ENCODE measurements around the gene CEBPG.

The CEBPG gene

DNA sequence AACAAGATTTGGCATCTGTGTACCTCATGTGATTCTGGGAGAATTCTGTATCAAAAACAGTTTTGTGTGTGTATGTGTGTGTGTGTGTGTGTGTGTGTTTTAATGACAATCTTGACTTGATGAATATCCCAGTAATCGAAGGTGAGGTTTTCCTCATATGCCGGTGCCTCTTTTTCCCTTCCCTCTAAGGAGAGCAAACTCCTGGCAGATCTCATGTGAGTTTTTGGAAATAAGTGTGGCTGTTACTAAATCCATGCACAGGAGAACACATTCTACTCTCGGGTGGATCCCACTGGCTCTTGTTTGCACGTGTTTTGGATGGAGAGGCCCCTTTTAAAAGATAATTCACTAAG lies 29.0 kb upstream of the CEBPG start:
- H3K27ac ChIP-seq = no peak overlapping the region
- TF ChIP-seq, protein P1, sequence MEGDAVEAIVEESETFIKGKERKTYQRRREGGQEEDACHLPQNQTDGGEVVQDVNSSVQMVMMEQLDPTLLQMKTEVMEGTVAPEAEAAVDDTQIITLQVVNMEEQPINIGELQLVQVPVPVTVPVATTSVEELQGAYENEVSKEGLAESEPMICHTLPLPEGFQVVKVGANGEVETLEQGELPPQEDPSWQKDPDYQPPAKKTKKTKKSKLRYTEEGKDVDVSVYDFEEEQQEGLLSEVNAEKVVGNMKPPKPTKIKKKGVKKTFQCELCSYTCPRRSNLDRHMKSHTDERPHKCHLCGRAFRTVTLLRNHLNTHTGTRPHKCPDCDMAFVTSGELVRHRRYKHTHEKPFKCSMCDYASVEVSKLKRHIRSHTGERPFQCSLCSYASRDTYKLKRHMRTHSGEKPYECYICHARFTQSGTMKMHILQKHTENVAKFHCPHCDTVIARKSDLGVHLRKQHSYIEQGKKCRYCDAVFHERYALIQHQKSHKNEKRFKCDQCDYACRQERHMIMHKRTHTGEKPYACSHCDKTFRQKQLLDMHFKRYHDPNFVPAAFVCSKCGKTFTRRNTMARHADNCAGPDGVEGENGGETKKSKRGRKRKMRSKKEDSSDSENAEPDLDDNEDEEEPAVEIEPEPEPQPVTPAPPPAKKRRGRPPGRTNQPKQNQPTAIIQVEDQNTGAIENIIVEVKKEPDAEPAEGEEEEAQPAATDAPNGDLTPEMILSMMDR (conservative IDR thresholded peaks at IDR 0.05) = no peak
- TF ChIP-seq ZFX (IDR thresholded peaks at IDR 0.05) = no peak

DNA sequence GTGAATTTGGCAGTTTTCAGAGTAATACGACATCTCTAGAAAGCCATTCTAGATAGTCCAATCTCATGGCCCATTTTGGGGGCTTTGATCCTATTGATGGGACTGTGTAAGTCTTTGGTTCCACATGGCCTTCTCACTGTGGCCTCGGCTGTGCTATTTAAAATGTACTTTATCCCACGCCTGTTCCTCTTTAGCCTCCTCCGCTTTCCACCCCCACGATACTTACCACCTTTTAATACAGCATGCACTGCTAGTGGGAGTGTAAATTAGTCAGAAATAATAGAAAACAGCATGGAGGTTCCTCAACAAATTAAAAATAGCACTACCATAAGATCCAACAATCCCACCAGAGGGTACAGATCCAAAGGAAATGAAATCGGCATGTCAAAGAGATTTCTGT lies 28.3 kb upstream of the CEBPG start:
- TF ChIP-seq ZFX (IDR thresholded peaks at IDR 0.05) = no peak
- TF ChIP-seq, protein P1 (conservative IDR thresholded peaks at IDR 0.05) = no peak
- no peak overlapping the region for H3K27ac ChIP-seq

DNA sequence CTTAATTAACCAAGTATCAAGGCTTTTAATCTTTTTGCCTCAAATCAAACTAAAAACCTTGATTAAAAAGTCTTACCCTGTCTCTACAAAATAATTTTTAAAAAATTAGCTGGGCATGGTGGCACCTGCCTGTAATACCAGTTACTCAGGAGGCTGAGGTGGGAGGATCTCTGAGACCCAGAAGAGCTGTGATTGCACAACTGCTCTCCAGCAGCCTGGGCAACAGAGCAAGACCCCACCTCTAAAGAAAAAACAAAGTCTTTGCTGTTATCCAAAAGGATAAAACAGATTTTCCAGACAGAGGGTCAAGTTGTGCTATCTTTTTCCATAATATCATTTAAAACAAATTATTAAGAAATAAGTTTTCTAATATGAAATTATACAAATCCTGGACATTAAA lies 26.8 kb upstream of the CEBPG start:
- TF ChIP-seq, protein P1 (conservative IDR thresholded peaks at IDR 0.05) = no peak
- TF ChIP-seq ZFX (IDR thresholded peaks at IDR 0.05) = no peak
- H3K27ac ChIP-seq = no peak overlapping the region

DNA sequence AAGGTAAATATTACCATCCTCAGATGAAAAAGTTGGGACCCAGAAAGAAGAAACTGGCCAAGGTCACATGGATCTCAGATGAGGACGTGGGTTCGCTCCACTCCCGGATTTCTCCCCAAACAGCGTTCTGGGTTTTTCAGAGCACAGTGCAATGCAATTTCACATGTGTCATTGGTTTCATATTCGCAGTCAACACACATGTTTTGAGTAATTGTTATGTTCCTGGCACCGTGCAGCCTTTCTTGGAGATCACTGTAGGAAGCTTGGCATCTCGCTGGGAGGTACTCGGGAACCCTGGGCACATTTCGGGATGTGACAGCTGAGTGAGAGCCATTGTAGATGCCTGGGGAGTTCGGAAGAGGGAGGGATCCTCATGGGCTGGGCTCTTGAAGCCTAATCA lies 26.2 kb upstream of the CEBPG start:
- TF ChIP-seq ZFX (IDR thresholded peaks at IDR 0.05) = no peak
- TF ChIP-seq, protein P1 (conservative IDR thresholded peaks at IDR 0.05) = no peak
- no peak overlapping the region for H3K27ac ChIP-seq

DNA sequence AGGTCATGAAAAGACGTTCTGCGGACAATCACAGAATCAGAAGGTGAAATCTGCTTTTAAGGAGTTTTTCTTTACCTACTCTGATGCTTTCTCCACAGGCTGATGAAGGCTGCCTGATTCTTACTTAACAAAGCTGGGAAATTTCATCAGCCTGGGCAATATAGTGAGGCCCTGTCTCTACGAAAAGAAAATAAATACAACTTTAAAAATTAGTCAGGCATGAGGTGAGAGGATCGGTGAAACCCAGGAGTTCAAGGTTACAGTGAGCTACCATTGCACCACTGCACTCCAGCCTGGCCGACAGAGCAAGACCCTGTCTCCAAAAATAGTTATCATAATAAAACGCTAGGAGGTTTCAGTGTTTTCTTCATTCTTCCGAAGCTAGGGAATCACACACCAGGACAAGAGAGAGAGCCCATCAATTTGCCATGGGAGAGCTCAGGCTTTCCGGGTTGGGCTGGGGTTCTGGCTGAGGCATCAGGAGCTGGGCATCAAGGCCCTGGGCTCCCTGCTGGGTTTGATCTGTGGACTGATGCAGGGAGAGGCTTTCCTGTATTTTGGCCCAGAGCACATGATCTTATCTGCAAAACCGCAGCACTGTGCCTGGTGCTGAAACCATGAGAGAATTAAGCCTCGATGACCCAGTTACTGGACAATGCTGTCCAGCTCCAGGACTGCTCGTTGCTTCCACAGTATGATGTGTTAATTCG lies 25.1 kb upstream of the CEBPG start:
- TF ChIP-seq ZFX (IDR thresholded peaks at IDR 0.05) = no peak
- TF ChIP-seq, protein P1 (conservative IDR thresholded peaks at IDR 0.05) = no peak
- H3K27ac ChIP-seq = no peak overlapping the region

DNA sequence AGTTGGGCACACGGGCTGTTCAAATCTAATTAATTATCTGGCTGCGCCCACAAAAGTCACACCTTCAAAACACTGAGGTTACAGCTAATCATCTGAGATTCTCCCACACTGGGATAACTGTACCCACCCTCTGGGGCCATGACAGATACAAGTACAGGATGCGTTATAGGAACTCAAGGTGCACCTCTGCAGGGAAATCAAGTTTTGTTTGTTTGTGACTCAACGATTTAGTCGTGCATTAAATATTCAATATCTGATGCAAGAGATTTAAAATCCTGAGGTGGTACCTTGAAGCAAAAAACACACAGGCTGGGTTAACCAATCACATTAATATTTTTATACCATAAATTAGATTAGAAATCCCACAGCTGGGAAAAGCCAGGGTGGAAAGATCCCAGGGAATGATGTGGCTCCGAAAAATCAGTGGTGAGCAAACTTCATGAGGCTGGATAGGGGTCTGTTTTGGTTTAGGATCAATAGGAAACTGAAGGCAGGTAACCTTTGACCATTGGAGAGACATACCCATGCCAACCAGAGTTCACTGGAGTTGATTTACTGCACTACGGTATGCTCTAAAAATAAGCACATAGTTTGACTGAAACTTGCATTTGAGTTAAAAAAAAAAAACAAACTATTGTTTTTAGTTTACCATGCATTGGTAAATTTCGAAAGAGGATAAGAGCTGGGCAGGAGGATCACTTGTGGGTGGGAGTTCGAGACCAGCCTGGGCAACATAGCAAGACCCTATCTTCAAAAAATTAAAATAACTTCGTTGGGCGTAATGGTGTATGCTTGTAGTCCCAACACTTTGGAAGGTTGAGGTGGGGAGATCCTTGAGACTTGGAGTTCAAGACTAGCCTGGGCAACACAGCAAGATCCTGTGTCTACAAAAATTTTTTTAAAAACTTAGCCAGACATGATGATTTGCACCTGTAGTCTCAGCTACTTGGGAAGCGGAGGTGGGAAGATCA lies 23.9 kb upstream of the CEBPG start:
- no peak for TF ChIP-seq ZFX (IDR thresholded peaks at IDR 0.05)
- TF ChIP-seq, protein P1 (conservative IDR thresholded peaks at IDR 0.05) = no peak
- no peak overlapping the region for H3K27ac ChIP-seq
